Skeletal muscle satellite cell (primary cell): ENCODE results near the gene ENOX1.

Experiments used
- H3K27me3 ChIP-seq: 2 replicates; pipeline ENCODE4 v1.7.0; 2013; ENCODE audit warnings: low read length; ENCODE audit not compliant: control insufficient read depth, insufficient read depth
- H3K36me3 ChIP-seq: 2 replicates; pipeline ENCODE4 v1.7.0; 2013; ENCODE audit warnings: mild to moderate bottlenecking, control low read depth, low read length; ENCODE audit not compliant: insufficient read depth
- H3K4me1 ChIP-seq: 2 replicates; pipeline ENCODE4 v1.7.0; 2013; ENCODE audit warnings: low read length; ENCODE audit not compliant: control insufficient read depth, insufficient read depth
- H3K4me2 ChIP-seq: 2 replicates; pipeline ENCODE4 v1.7.0; 2013; ENCODE audit warnings: mild to moderate bottlenecking, low read length
- H3K4me3 ChIP-seq: 2 replicates; pipeline ENCODE4 v1.7.0; 2013; ENCODE audit warnings: low read length
- H3K9ac ChIP-seq: 2 replicates; pipeline ENCODE4 v1.7.0; 2013; ENCODE audit warnings: mild to moderate bottlenecking, low read depth, low read length, moderate library complexity
- H3K9me3 ChIP-seq: replicated peaks from 2 replicates; pipeline ENCODE4 v1.7.0; 2013; ENCODE audit warnings: mild to moderate bottlenecking, control low read depth, low read length

ENOX1 gene

GRCh38 chr13:43785650-43786471 is 911 bp downstream of the ENOX1 start:
- H3K9me3 ChIP-seq, result no peaks in the 10 kb centered on the region
- H3K36me3 ChIP-seq, result no peaks in the 10 kb centered on the region
- peak overlapping the region; percentile 83 for H3K4me3 ChIP-seq
- no peaks in the 10 kb centered on the region for H3K27me3 ChIP-seq
- H3K4me2 ChIP-seq, result peak overlapping the region; percentile 99
- H3K4me1 ChIP-seq, result peaks cover 22% of the 10 kb centered on the region
- H3K9ac ChIP-seq, result peak overlapping the region; percentile 82

- no peaks in the 10 kb centered on the region for H3K9me3 ChIP-seq
- H3K4me1 ChIP-seq, result peaks cover 22% of the 10 kb centered on the region
- H3K9ac ChIP-seq, result no peak overlapping the region
- peak overlapping the region; percentile 83 for H3K4me3 ChIP-seq
- H3K4me2 ChIP-seq, result peak overlapping the region; percentile 99
- H3K36me3 ChIP-seq, result no peaks in the 10 kb centered on the region
- no peaks in the 10 kb centered on the region for H3K27me3 ChIP-seq
Measured at GRCh38 chr13:43785261-43785649, 1.5 kb downstream of the ENOX1 start.

- H3K4me3 ChIP-seq, result peak overlapping the region; percentile 83
- no peaks in the 10 kb centered on the region for H3K36me3 ChIP-seq
- H3K9me3 ChIP-seq, result no peaks in the 10 kb centered on the region
- H3K27me3 ChIP-seq, result no peaks in the 10 kb centered on the region
- H3K4me1 ChIP-seq, result peaks cover 22% of the 10 kb centered on the region
- H3K4me2 ChIP-seq, result peak overlapping the region; percentile 99
- no peak overlapping the region for H3K9ac ChIP-seq
Measured at GRCh38 chr13:43784496-43784895, 2.3 kb downstream of the ENOX1 start.

GRCh38 chr13:43783820-43784219 is 3.0 kb downstream of the ENOX1 start:
- Histone ChIP-seq H3K4me3 (no peak overlapping the region), H3K9me3 (no peaks in the 10 kb centered on the region), H3K36me3 (no peaks in the 10 kb centered on the region), H3K9ac (no peak overlapping the region), H3K4me2 (no peak overlapping the region), H3K27me3 (no peaks in the 10 kb centered on the region), H3K4me1 (peaks cover 22% of the 10 kb centered on the region)

GRCh38 chr13:43782686-43783085 is 4.1 kb downstream of the ENOX1 start:
- Histone ChIP-seq H3K4me1 (peaks cover 16% of the 10 kb centered on the region), H3K36me3 (no peaks in the 10 kb centered on the region), H3K4me3 (no peak overlapping the region), H3K27me3 (no peaks in the 10 kb centered on the region), H3K9ac (no peak overlapping the region), H3K4me2 (no peak overlapping the region), H3K9me3 (no peaks in the 10 kb centered on the region)

GRCh38 chr13:43780666-43781065 is 6.1 kb downstream of the ENOX1 start:
- Histone ChIP-seq H3K9me3 (no peaks in the 10 kb centered on the region), H3K9ac (no peak overlapping the region), H3K36me3 (no peaks in the 10 kb centered on the region), H3K27me3 (no peaks in the 10 kb centered on the region), H3K4me3 (no peak overlapping the region), H3K4me2 (no peak overlapping the region), H3K4me1 (peaks cover 10% of the 10 kb centered on the region)

GRCh38 chr13:43776501-43777079 is 10.2 kb downstream of the ENOX1 start:
- H3K4me3 ChIP-seq, result no peak overlapping the region
- H3K36me3 ChIP-seq, result no peaks in the 10 kb centered on the region
- no peaks in the 10 kb centered on the region for H3K27me3 ChIP-seq
- H3K4me2 ChIP-seq, result peak overlapping the region; percentile 8
- no peak overlapping the region for H3K9ac ChIP-seq
- no peaks in the 10 kb centered on the region for H3K9me3 ChIP-seq
- no peaks in the 10 kb centered on the region for H3K4me1 ChIP-seq

GRCh38 chr13:43776006-43776405 is 10.8 kb downstream of the ENOX1 start:
- Histone ChIP-seq H3K9me3 (no peaks in the 10 kb centered on the region), H3K9ac (no peak overlapping the region), H3K4me1 (no peaks in the 10 kb centered on the region), H3K27me3 (no peaks in the 10 kb centered on the region), H3K36me3 (no peaks in the 10 kb centered on the region), H3K4me3 (no peak overlapping the region), H3K4me2 (no peak overlapping the region)

GRCh38 chr13:43773602-43774001 is 13.2 kb downstream of the ENOX1 start:
- Histone ChIP-seq H3K27me3 (no peaks in the 10 kb centered on the region), H3K36me3 (no peaks in the 10 kb centered on the region), H3K4me3 (no peak overlapping the region), H3K9me3 (no peaks in the 10 kb centered on the region), H3K4me1 (no peaks in the 10 kb centered on the region), H3K4me2 (no peak overlapping the region), H3K9ac (no peak overlapping the region)

- Histone ChIP-seq H3K27me3 (no peaks in the 10 kb centered on the region), H3K4me2 (no peak overlapping the region), H3K4me3 (no peak overlapping the region), H3K9ac (no peak overlapping the region), H3K36me3 (no peaks in the 10 kb centered on the region), H3K4me1 (no peaks in the 10 kb centered on the region), H3K9me3 (no peaks in the 10 kb centered on the region)
Measured at GRCh38 chr13:43770871-43771270, 15.9 kb downstream of the ENOX1 start.

- Histone ChIP-seq H3K4me3 (no peak overlapping the region), H3K9ac (no peak overlapping the region), H3K4me2 (no peak overlapping the region), H3K36me3 (no peaks in the 10 kb centered on the region), H3K4me1 (no peaks in the 10 kb centered on the region), H3K9me3 (no peaks in the 10 kb centered on the region), H3K27me3 (no peaks in the 10 kb centered on the region)
Measured at GRCh38 chr13:43769529-43769928, 17.2 kb downstream of the ENOX1 start.
